Sigmoid colon (tissue), 7 donors: ENCODE data around the gene PTGIR. TPM values are rescaled to one million over a fixed set of nuclear protein-coding genes. Genes with fewer than 3 reads are reported as not detected.

ENCODE experiments used
- DNase-seq: peaks from one replicate; pipeline ENCODE4 v3.0.0-alpha.2; 2019
- H3K27ac ChIP-seq, 4 donors: fragments of 200-600 bp; sonication (generic); one replicate each; pipeline ENCODE4 v1.5.1; 2016 to 2019; ENCODE audit warnings: mild to moderate bottlenecking in 1 of 4
- H3K27me3 ChIP-seq, 3 donors: fragments of 200-600 bp; sonication (generic); one replicate each; pipeline ENCODE4 v1.5.1; 2019; ENCODE audit warnings: mild to moderate bottlenecking in 1 of 3
- H3K36me3 ChIP-seq, 4 donors: fragments of 200-600 bp; sonication (generic); one replicate each; pipeline ENCODE4 v1.5.1; 2016 to 2019
- H3K4me1 ChIP-seq, 4 donors: fragments of 200-600 bp; sonication (generic); one replicate each; pipeline ENCODE4 v1.5.1; 2017 to 2019
- H3K4me3 ChIP-seq, 4 donors: fragments of 200-600 bp; sonication (generic); one replicate each; pipeline ENCODE4 v1.5.1; 2017 to 2019; ENCODE audit warnings: mild to moderate bottlenecking in 2 of 4, moderate library complexity in 1 of 4
- H3K9me3 ChIP-seq, 4 donors: fragments of 200-600 bp in 3 of 4; sonication (generic) in 3 of 4; one replicate each; pipeline versions ENCODE4 v1.5.1 to v1.6.1; 2013 to 2019
- CTCF ChIP-seq, 4 experiments: fragments of 450-650 bp in 3 of 4; fragments of 200-600 bp in 1 of 4; IDR thresholded peaks; one replicate each; pipeline ENCODE4 v1.5.1; 2016 to 2019; ENCODE audit warnings: antibody characterized with exemption in 4 of 4, mild to moderate bottlenecking in 3 of 4, moderate library complexity in 2 of 4
- EP300 ChIP-seq, 4 donors: sonication (generic); formaldehyde crosslinking; IDR thresholded peaks; one replicate each; pipeline ENCODE4 v1.6.1; 2017; ENCODE audit warnings: antibody characterized with exemption in 4 of 4
- POLR2A ChIP-seq, 2 donors: fragments of 450-650 bp; IDR thresholded peaks; one replicate each; pipeline ENCODE4 v1.6.1; 2016; ENCODE audit warnings: antibody characterized with exemption in 2 of 2, mild to moderate bottlenecking in 2 of 2, moderate library complexity in 2 of 2
- POLR2AphosphoS5 ChIP-seq, 4 donors: sonication (generic); formaldehyde crosslinking; IDR thresholded peaks; one replicate each; pipeline ENCODE4 v1.6.1; 2017; ENCODE audit warnings: antibody characterized with exemption in 4 of 4
- WGBS, 2 donors: extraction: QIAGEN DNeasy Blood & Tissue Kit; methylation state at CpG; one replicate each; pipeline ENCODE4 v1.1.7; 2013; 5-methylcytosine and 5-hydroxymethylcytosine counted together
- intact Hi-C: fragments of 100-400 bp; cut with DNase I; formaldehyde crosslinking; loops from one replicate; pipeline ENCODE4 v1.15.1; 2023
- polyA plus RNA-seq, 3 donors: library from polyadenylated mRNA; stranded (reverse); fragments of 200-250 nt; gene quantifications; one replicate each; pipeline ENCODE4 v1.2.3, GENCODE V29; 2013
- total RNA-seq, 4 donors: library from RNA; depleted of rRNA; stranded (reverse); fragments of >200 nt; gene quantifications; one replicate each; pipeline ENCODE4 v1.1.0, GENCODE V29; 2016
- donor health status: healthy with polysubstance abuse.
- donor health status: Bipolar disorder and iron deficiency.
- donor health status: healthy.

PTGIR gene
- total and polyA plus RNA-seq, 7 donors = 0.60 to 5.8 (median 3.5) TPM; not detected in 1

- 0 to 1% methylated on average over 51 of the region's 51 CpGs for WGBS, 2 donors
- peak; percentile 75 for DNase-seq
- intact Hi-C loops = loop anchor here (10.0 kb wide), 1 partner anchor 253 kb away; the partner anchor contains the start of gene AP2S1
- Histone ChIP-seq H3K27ac (peak within 1 kb of the TSS; percentile 93 to 95 (median 94)), H3K4me3 (peak within 1 kb of the TSS; percentile 73 to 97 (median 91)), H3K4me1 (peaks cover 0 to 49% (median 44%) of the 10 kb centered on the region in 4 donors), H3K9me3 (peaks cover 0 to 2% (median 0%) of the 10 kb centered on the region in 4 donors), H3K36me3 (peaks cover 0 to 10% (median 8%) of the 10 kb centered on the region in 4 donors), H3K27me3 (no peaks in the 10 kb centered on the region)
- TF ChIP-seq POLR2AphosphoS5 (IDR thresholded peaks at IDR 0.05) (peak; percentile 72 to 94 (median 84)), EP300 (IDR thresholded peaks at IDR 0.05) (no peak), POLR2A (IDR thresholded peaks at IDR 0.05) (peak; percentile 78 to 87), CTCF (IDR thresholded peaks at IDR 0.05) (no peak)
Measured at GRCh38 chr19:46601318-46602224, 23.3 kb downstream of the PTGIR start, which contains the start of gene CALM3. CALM3 (plus strand) TSS chr19:46601330; CDS start chr19:46601435, 105 bp downstream.

- peak overlapping the region; percentile 93 to 95 (median 94) for H3K27ac ChIP-seq
- intact Hi-C loops = loop anchor here (10.0 kb wide), 1 partner anchor 254 kb away; the partner anchor contains the start of gene AP2S1
- TF ChIP-seq POLR2A (IDR thresholded peaks at IDR 0.05) (peak in 1 of 2 donors; percentile 77), CTCF (IDR thresholded peaks at IDR 0.05) (no peak), POLR2AphosphoS5 (IDR thresholded peaks at IDR 0.05) (peak; percentile 33 to 85 (median 72)), EP300 (IDR thresholded peaks at IDR 0.05) (no peak)
- DNase-seq = peak; percentile 99
- H3K4me1 ChIP-seq = peaks cover 0 to 48% (median 41%) of the 10 kb centered on the region in 4 donors
- peaks cover 0 to 2% (median 0%) of the 10 kb centered on the region in 4 donors for H3K9me3 ChIP-seq
- H3K4me3 ChIP-seq = peak overlapping the region; percentile 73 to 97 (median 91)
- 1% methylated on average over 93 of the region's 93 CpGs for WGBS, 2 donors
- H3K36me3 ChIP-seq = peaks cover 0 to under 1% (median 0%) of the 10 kb centered on the region in 4 donors
- H3K27me3 ChIP-seq = no peaks in the 10 kb centered on the region
Measured at GRCh38 chr19:46600384-46601317, 24.2 kb downstream of the PTGIR start.

GRCh38 chr19:46599716-46600373 lies 25.0 kb downstream of the PTGIR start:
- no peak for TF ChIP-seq CTCF (IDR thresholded peaks at IDR 0.05)
- TF ChIP-seq POLR2A (IDR thresholded peaks at IDR 0.05) = no peak
- no peak for TF ChIP-seq POLR2AphosphoS5 (IDR thresholded peaks at IDR 0.05)
- no peak for TF ChIP-seq EP300 (IDR thresholded peaks at IDR 0.05)
- Histone ChIP-seq H3K27ac (peak overlapping the region; percentile 93 to 95 (median 94)), H3K4me3 (peak overlapping the region; percentile 73 to 97 (median 91)), H3K9me3 (peaks cover 0 to 2% (median 0%) of the 10 kb centered on the region in 4 donors), H3K4me1 (peaks cover 0 to 40% (median 33%) of the 10 kb centered on the region in 4 donors), H3K36me3 (no peaks in the 10 kb centered on the region), H3K27me3 (no peaks in the 10 kb centered on the region)
- peak; percentile 57 for DNase-seq
- 64 to 65% methylated on average over 9 of the region's 9 CpGs for WGBS, 2 donors
- intact Hi-C loops = loop anchor here (10.0 kb wide), 1 partner anchor 255 kb away; the partner anchor contains the start of gene AP2S1
